ENCODE data around the gene SPRED2. TPM values are rescaled to one million over a fixed set of nuclear protein-coding genes. Genes with fewer than 3 reads are reported as not detected.
A peak's percentile ranks its signal among the peaks of the same experiment; 100 is the strongest.

SPRED2 gene
- total and polyA plus RNA-seq, 12 donors: 10.2 to 20.7 (median 17.0) TPM

DNA sequence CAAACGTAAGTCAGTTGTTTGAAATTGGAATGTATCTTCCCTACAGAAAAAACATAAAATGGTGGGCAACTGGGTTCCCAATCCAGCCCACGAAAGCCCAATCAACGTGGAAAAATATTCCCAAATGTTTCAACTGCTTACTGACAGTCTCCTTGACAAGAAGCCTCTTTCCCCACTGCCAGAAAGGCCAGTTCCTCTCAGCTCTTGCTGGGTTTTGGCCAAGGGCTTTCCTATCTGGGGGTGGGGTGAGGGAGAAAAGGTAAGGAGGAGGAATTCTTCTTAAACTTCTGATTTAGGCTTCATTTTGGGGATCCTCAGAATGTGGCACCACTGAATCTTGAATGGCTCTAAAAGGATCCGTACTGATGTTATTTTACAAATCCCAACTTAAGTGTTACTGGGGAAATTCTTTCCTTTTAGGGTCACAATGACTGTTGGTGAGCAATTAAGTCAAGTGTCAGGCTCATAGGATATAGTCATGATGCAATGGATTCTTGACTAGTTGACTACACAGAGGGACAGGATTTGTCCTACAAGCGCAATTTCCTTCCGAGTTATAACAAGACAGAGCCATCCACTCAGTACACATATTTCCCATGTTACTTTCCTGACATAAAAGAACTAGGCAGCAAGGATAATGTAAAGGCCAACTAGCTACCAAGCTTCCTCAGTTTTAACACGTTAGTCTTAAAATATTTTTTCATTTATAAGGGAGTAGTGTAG is 73.6 kb downstream of the SPRED2 start:
- ATAC-seq: peak in 5 of 8 donors; percentile 16 to 76 (median 47)

DNA sequence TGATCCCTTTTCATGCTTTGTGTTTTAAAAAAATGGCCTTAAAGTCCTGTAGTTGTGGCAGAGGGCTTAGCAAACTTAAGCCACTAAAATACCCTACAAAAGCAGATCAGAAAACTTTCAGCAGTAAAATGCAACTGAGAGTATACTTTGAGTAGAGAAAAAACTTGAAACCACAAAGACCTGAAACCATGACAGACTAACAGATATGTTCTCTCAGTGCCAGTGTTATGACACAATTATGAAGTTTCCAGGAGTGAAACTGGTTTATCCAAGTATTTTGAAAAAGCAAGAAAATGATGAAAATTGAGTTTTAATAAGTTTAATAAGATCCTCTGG is 74.5 kb downstream of the SPRED2 start:
- Histone ChIP-seq H3K36me3 (no peaks in the 10 kb centered on the region), H3K27me3 (no peaks in the 10 kb centered on the region), H3K4me3 (no peak overlapping the region), H3K9me3 (no peaks in the 10 kb centered on the region), H3K4me1 (peaks cover 5 to 75% (median 55%) of the 10 kb centered on the region in 9 donors), H3K27ac (peak overlapping the region in 2 of 10 donors; percentile 51 to 53)
- TF ChIP-seq, protein P1, sequence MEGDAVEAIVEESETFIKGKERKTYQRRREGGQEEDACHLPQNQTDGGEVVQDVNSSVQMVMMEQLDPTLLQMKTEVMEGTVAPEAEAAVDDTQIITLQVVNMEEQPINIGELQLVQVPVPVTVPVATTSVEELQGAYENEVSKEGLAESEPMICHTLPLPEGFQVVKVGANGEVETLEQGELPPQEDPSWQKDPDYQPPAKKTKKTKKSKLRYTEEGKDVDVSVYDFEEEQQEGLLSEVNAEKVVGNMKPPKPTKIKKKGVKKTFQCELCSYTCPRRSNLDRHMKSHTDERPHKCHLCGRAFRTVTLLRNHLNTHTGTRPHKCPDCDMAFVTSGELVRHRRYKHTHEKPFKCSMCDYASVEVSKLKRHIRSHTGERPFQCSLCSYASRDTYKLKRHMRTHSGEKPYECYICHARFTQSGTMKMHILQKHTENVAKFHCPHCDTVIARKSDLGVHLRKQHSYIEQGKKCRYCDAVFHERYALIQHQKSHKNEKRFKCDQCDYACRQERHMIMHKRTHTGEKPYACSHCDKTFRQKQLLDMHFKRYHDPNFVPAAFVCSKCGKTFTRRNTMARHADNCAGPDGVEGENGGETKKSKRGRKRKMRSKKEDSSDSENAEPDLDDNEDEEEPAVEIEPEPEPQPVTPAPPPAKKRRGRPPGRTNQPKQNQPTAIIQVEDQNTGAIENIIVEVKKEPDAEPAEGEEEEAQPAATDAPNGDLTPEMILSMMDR (IDR thresholded peaks at IDR 0.05): no peak
- intact Hi-C loops (cut with DNase I): no loop called here
- ATAC-seq: no peak
- DNase-seq: no peak

More for the DNA sequence above, 73.6 kb downstream of the SPRED2 start:
- DNase-seq: no peak
- Histone ChIP-seq H3K4me1 (peaks cover 5 to 69% (median 51%) of the 10 kb centered on the region in 9 donors), H3K36me3 (no peaks in the 10 kb centered on the region), H3K27me3 (no peaks in the 10 kb centered on the region), H3K9me3 (no peaks in the 10 kb centered on the region), H3K27ac (peak overlapping the region in 5 of 10 donors; percentile 18 to 74 (median 51)), H3K4me3 (no peak overlapping the region)
- intact Hi-C loops (cut with DNase I): no loop called here
- 64 to 67% methylated on average over 7 of the region's 7 CpGs for WGBS, 2 donors
- TF ChIP-seq, protein P1 (IDR thresholded peaks at IDR 0.05): no peak

DNA sequence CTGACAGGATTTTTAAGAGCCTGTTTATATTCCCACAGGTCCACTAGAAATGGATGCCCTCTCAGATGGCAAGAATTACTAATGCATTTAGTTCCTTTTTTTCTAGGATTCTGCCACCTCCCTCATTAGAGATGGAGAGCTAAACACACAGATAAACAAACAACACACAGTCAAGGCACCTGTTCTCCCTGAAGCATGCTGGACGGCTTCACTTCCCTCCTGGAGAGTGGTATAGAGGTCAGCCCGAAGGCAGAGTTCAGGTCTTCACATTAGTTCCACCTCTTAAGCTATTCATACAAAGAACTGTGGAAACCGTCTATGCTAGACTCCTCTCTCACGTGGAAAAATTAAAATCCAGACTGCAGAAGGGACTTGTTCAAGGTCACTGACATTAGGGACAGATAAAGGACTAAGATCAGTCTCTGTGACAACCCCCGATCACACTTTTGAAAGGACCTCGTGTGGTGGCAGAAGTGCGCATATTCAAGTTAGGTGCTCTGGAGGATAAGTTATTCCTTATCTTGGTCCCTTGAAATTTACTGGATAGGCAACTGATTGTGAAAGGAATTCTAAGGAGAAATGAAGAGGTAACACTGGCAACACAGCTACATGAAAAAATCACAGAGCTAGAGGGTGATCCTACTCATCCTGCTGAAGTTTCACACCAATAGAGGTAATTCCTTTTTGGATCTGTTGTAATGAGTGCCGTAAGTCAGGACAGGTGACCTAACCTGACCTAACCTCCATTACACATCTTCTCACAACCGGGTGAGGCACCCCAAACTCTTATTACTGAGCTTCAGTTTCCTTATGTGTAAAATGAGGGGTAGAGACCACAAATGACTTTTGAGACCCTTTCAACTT is 75.1 kb downstream of the SPRED2 start:
- 70 to 79% methylated on average over 9 of the region's 9 CpGs for WGBS, 2 donors
- no peak for DNase-seq
- Histone ChIP-seq H3K4me1 (peaks cover 5 to 76% (median 61%) of the 10 kb centered on the region in 9 donors), H3K4me3 (no peak overlapping the region), H3K36me3 (no peaks in the 10 kb centered on the region), H3K27ac (no peak overlapping the region), H3K27me3 (no peaks in the 10 kb centered on the region), H3K9me3 (no peaks in the 10 kb centered on the region)
- intact Hi-C loops (cut with DNase I): no loop called here
- ATAC-seq: no peak
- TF ChIP-seq, protein P1 (IDR thresholded peaks at IDR 0.05): no peak

DNA sequence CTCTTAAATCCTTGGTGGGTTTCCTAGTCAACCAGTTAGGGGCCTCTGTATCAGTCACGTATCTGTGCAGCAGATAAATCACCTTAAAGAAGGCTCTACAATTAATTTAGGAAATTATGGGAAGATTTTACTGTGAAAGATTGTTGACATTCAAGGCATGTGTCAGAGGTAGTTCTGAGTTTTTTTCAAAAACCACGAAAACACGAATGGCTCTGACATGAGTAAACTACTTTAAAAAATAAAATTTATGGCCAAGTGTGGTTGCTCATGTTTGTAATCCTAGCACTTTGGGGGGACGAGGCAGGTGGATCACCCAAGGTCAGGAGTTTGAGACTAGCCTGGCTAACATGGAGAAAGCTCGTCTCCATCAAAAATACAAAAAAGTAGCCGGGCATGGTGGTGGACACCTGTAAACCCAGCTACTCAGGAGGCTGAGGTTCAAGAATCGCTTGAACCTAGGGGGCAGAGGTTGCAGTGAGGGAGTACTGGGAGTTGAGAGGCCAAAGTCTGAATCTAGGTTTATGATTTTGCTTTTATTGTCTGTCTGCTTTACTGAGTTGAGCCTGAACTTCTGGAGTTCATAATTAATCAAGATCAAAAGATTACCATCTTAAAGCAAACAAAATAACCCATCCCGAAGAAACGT is 77.1 kb downstream of the SPRED2 start:
- no peaks in the 10 kb centered on the region for H3K36me3 ChIP-seq
- H3K27me3 ChIP-seq: no peaks in the 10 kb centered on the region
- peaks cover 12 to 80% (median 68%) of the 10 kb centered on the region in 9 donors for H3K4me1 ChIP-seq
- H3K27ac ChIP-seq: no peak overlapping the region
- DNase-seq (no peak), ATAC-seq (no peak)
- TF ChIP-seq, protein P1 (IDR thresholded peaks at IDR 0.05): no peak
- H3K9me3 ChIP-seq: no peaks in the 10 kb centered on the region
- no peak overlapping the region for H3K4me3 ChIP-seq
- intact Hi-C loops (cut with DNase I): no loop called here
- 89 to 90% methylated on average over 9 of the region's 9 CpGs for WGBS, 2 donors
